ENCODE data around the gene SAMD8.
A peak's percentile ranks its signal among the peaks of the same experiment; 100 is the strongest.
"Not testable (repeated sequence)": the region's sequence is repeated elsewhere in the genome, so short reads cannot be mapped to it uniquely, and the experiment has no call there.

SAMD8 gene

GRCh38 chr10:75195035-75195763 lies 83.7 kb downstream of the SAMD8 start:
- DNase-seq (ENCODE audit: low spot score) = no peak

- DNase-seq (ENCODE audit: low spot score) = no peak
Observed at GRCh38 chr10:75197066-75197465, 85.6 kb downstream of the SAMD8 start.

GRCh38 chr10:75197906-75198305 lies 86.5 kb downstream of the SAMD8 start:
- no peak for DNase-seq (ENCODE audit: low spot score)

GRCh38 chr10:75199949-75200348 lies 88.5 kb downstream of the SAMD8 start:
- not testable (repeated sequence) for DNase-seq (ENCODE audit: low spot score)

DNA sequence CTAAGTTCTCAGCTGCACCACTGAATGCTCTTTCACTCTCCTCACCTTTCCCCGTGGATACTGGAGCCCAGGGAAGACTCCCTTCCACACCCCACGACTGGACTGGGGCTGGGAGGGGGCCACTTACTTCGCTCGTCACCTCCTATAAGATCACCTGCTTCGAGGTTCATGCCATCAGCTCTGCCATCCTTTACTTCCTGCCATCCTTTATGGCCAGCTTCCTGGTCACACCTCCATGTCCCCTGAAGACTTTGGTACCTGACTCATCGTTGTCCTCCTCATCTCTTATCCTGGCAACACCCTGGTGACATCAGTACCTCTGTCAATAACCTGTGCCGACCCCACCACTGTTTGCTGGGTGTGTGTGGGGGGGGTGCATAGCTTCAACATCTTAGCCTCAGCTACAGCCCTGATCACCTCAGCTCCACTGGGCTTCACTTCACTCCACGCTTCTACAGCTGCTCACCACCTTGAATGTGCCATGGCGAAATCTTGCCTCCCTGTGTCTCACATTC lies 90.4 kb downstream of the SAMD8 start:
- no peak for DNase-seq (ENCODE audit: low spot score)

DNA sequence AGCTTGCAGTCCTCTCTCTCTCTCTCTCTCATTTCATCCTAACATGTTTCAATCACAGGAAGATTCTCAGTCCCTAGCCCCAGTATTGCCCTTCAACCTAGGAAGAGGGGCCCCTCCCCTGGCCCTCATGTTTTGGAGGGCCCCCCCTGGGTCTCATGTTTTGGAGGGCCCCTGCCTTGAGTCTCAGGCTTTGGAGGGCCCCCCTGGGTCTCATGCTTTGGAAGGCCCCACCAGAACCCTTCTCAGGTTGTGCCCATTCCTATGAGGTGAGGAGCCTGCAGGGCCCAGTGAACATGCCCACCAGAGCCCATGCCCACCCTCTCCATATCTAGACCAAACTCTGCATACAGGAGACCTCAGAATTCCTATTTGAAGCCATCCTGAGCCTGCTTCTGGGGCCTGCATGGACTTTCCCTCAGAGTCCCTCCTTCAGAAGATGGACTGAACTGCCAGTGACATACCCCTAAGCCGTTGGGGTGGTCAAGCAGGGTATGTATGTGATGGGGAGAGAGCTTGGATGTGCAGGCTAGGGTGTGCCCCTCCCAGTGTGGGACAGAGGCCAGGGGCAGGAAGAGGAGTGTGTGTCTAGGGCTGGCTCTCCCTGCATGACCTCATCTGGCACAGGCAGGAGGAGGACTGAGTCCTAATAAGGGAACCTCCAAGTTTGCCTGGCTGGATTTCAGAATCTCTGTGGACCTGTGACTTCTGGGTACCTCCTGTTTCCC lies 91.0 kb downstream of the SAMD8 start:
- no peak for DNase-seq (ENCODE audit: low spot score)

GRCh38 chr10:75203046-75203620 lies 91.7 kb downstream of the SAMD8 start:
- not testable (repeated sequence) for DNase-seq (ENCODE audit: low spot score)

- no peak for DNase-seq (ENCODE audit: low spot score)
Observed at GRCh38 chr10:75203724-75204123, 92.3 kb downstream of the SAMD8 start.

GRCh38 chr10:75205908-75206307 lies 94.5 kb downstream of the SAMD8 start:
- DNase-seq (ENCODE audit: low spot score) = no peak

DNA sequence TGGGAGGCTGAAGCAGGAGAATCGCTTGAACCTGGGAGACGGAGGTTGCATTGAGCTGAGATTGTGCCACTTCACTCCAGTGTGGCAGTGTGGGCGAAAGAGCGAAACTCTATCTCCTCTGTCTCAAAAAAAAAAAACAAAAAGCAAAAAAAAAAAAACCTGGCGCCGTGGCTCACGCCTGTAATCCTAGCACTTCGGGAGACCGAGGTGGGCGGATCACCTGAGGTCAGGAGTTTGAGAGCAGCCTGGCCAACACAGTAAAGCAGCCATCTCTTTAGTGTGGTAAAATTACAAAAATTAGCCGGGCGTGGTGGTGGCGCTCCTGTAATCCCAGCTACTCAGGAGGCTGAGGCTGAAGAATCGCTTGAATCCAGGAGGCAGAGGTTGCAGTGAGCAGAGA lies 95.2 kb downstream of the SAMD8 start:
- DNase-seq (ENCODE audit: low spot score) = not testable (repeated sequence)

GRCh38 chr10:75207079-75207856 lies 95.8 kb downstream of the SAMD8 start:
- DNase-seq (ENCODE audit: low spot score) = no peak

DNA sequence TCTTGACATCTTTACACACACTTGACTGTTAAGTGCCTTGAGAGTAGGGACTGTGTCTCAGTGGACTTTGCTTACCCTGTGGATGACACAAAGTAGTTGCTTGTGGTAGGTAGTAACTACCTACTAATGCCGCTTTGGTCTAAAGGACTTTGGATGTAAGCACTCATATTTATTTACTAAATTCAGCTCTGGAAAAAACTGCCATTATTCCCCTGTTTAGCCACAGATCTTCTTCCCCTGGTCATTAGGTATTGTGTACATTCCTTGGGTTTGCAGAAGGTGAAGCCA lies 96.3 kb downstream of the SAMD8 start:
- no peak for DNase-seq (ENCODE audit: low spot score)

GRCh38 chr10:75208181-75208580 lies 96.7 kb downstream of the SAMD8 start:
- DNase-seq (ENCODE audit: low spot score) = no peak

GRCh38 chr10:75209086-75209920 lies 97.8 kb downstream of the SAMD8 start:
- DNase-seq (ENCODE audit: low spot score) = no peak

DNA sequence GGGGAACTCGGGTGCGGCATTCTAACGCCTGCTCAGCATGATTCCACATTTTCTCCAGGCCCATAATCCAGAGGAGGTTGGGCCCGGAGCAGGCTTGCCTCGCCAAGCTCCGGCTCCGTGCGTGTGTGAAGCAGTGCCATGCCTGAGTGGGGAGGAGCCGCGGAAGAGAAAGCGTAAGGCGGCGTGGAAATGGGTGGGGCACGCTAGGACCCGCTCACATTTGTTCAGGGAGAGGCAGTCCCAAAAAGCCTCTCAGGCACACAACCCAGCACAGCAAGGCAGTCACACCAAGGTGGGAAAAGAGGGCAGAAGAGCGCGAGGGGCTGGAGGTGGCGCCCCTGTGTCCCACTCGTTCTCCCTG lies 98.4 kb downstream of the SAMD8 start:
- peak; percentile 82 for DNase-seq (ENCODE audit: low spot score)

DNA sequence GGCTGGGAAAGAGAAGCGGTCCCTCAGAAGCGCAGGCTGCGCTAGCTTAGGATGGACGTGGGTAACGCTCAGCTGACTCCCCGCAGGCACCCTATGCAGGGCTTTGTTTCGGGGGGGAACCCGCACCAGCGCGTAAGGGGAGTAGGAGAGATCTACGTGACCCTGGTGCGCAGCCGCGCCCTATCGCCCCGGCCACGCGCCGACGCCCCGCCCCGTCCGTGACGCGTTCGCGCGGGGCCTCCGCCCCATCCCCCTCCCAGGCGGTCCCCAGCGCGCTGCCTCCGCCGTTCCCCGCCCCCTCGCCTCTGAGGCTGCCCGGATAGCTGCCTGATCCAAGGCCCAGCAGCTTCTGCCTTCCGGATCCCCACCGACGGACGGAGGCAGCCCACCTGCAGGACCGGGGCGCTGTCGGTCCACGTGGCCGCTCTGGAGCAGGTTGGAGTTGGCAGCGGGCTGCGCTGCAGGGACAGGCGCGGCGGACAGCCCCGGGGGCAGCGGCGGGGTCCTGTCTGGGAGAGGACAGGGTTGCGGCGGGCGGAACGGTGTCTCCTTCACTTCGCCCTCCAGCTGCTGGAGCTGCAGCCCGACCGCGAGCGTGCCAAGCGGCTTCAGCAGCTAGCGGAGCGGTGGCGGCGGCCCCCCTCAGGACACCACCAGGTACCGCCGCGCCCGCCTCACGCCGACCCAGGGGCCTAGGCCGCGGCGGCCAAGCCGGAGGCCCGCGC lies 99.0 kb downstream of the SAMD8 start, which contains the start of gene VDAC2:
Gene VDAC2, plus strand, starts transcription at position 515 of the 725 bp plus-strand sequence. CDS start 363 bp downstream, outside the sequence.
- DNase-seq (ENCODE audit: low spot score) = peak; percentile 94

DNA sequence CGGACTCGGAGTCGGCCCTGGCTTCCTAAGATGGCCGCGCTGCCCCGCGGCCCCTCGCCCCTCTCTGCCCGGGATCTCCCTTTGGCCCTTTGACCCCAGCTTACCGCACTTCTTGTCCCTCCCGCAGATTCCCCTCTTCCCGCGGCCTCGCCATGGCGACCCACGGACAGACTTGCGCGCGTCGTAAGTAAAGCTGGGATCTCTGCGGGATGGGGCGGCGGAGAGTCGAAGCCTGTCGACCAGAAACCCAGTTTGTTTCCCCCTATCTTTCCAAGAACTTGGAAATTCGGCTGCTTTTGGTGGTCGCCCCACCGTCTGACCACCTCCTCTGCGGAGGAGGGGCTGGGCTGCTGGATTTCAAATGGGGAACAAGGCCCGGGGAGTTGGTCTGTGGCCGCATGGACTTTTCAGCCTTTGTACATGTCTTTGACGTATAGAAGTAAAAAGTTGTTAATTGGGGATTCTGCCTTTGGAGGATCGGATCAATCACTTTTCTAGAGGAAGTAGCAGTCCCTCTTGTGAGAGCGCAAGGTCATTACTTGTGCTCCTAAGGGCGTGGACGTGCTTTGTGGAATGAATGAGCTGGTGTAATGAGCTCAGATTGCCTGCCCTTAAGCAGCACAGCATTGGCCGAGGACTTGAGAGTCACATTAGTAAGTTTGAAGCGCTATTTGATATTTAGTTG lies 99.7 kb downstream of the SAMD8 start:
- DNase-seq (ENCODE audit: low spot score) = peak; percentile 55

- no peak for DNase-seq (ENCODE audit: low spot score)
Observed at GRCh38 chr10:75212343-75212742, 100.9 kb downstream of the SAMD8 start.

DNA sequence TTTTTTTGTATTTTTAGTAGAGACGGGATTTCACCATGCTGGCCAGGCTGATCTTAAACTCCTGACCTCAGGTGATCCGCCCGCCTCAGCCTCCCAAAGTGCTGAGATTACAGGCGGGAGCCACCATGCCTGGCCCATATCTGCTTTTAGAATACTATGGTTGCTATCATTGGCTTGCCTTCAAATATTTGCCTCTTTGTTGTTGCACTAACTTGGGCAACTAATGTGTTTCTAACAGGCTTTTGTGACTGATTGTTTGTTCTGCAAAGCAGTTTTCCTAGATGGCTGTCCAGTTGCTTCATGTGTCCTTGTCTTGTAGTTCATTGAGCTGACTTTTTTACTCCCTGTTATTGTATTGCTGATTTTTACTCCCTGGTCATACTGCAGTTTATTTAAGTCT lies 108.8 kb downstream of the SAMD8 start:
- DNase-seq (ENCODE audit: low spot score) = no peak

DNA sequence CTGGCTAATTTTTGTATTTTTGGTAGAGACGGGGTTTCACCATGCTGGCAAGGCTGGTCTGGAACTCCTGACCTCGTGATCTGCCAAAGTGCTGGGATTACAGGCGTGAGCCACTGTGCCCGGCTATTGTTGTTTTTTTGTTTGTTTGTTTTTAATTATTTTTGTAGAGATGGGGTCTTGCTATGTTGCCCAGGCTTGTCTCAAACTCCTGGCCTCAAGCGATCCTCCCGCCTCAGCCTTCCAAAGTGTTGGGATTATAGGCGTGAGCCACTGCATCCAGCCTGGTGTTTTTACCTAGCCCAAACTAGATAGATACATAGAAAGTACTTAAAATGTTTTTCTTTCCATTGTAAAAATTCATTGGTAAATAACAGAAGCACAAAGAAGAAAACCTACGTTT lies 110.0 kb downstream of the SAMD8 start:
- not testable (repeated sequence) for DNase-seq (ENCODE audit: low spot score)

Data from hematopoietic multipotent progenitor cell treated with erythropoietin and hydrocortisone succinate and interleukin-3 and kit ligand, for 15 days (in vitro differentiated cells).